ENCODE results near the gene PCBP3. TPM values are rescaled to one million over a fixed set of nuclear protein-coding genes. Genes with fewer than 3 reads are reported as not detected.

The PCBP3 gene
- total and polyA plus RNA-seq, 10 of the 15 experiments (the other 5 are each of a cell fraction or from before 2014, with no cell fraction given): 0.09 to 1.3 (median 0.46) TPM; not detected in 3

DNA sequence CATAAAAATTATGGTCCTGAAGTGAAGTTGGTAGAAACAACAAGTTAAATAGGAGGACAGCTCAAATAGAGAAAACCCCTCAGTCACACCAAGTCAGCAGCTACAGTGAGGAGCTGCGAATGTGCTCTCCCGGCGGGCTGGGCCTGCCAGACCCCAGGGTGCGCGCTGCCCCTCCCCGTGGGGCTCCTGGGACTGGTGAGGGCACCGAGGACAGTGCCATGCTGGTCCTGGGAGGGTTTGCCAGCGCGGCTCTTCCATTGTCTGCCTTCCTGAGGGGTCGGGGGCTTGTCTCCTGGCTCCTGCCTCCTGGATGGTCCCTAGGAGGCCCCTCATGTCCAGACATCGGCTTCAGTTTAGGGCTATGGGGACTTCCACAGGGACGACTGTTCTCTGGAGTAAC, 121.8 kb downstream of the PCBP3 start:
- ATAC-seq: no peak
- DNase-seq (ENCODE audit: low read depth, low spot score): no peak
- in situ Hi-C loops (cut with MboI) (no loop called here), intact Hi-C loops (cut with micrococcal nuclease; ENCODE audit: unreplicated experiment) (no loop called here)
- no peak for FAIRE-seq
- BruUV-seq (replicated peaks): no TSS peak
- no peak overlapping the region for H3K4me2 ChIP-seq (ENCODE audit: control insufficient read depth, insufficient read depth)
- no peak overlapping the region for H3K4me3 ChIP-seq
- TF ChIP-seq FOS (IDR thresholded peaks at IDR 0.05; ENCODE audit: borderline replicate concordance, extremely low read depth, insufficient read length) (no peak), MEF2A (IDR thresholded peaks at IDR 0.05; ENCODE audit: insufficient read depth, low read depth, low read length) (no peak), TAF1 (IDR thresholded peaks at IDR 0.05; ENCODE audit: borderline replicate concordance, low read depth, low read length) (no peak), USF2 (IDR thresholded peaks at IDR 0.05; ENCODE audit: borderline replicate concordance, low read depth, low read length) (no peak), PBX3 (IDR thresholded peaks at IDR 0.05; ENCODE audit: insufficient replicate concordance, low read depth, low read length) (no peak)
- TF ChIP-seq, protein P1, sequence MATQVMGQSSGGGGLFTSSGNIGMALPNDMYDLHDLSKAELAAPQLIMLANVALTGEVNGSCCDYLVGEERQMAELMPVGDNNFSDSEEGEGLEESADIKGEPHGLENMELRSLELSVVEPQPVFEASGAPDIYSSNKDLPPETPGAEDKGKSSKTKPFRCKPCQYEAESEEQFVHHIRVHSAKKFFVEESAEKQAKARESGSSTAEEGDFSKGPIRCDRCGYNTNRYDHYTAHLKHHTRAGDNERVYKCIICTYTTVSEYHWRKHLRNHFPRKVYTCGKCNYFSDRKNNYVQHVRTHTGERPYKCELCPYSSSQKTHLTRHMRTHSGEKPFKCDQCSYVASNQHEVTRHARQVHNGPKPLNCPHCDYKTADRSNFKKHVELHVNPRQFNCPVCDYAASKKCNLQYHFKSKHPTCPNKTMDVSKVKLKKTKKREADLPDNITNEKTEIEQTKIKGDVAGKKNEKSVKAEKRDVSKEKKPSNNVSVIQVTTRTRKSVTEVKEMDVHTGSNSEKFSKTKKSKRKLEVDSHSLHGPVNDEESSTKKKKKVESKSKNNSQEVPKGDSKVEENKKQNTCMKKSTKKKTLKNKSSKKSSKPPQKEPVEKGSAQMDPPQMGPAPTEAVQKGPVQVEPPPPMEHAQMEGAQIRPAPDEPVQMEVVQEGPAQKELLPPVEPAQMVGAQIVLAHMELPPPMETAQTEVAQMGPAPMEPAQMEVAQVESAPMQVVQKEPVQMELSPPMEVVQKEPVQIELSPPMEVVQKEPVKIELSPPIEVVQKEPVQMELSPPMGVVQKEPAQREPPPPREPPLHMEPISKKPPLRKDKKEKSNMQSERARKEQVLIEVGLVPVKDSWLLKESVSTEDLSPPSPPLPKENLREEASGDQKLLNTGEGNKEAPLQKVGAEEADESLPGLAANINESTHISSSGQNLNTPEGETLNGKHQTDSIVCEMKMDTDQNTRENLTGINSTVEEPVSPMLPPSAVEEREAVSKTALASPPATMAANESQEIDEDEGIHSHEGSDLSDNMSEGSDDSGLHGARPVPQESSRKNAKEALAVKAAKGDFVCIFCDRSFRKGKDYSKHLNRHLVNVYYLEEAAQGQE (IDR thresholded peaks at IDR 0.05; ENCODE audit: low read depth, low read length): no peak
- POLR2A ChIA-PET: no interaction called here
- no peaks in the 10 kb centered on the region for H3K79me2 ChIP-seq (ENCODE audit: control insufficient read depth, insufficient read depth, low read length)
- H3K4me1 ChIP-seq (ENCODE audit: control insufficient read depth, insufficient read depth, low read length): no peaks in the 10 kb centered on the region
- H2AFZ ChIP-seq (ENCODE audit: control insufficient read depth, low read depth, low read length): no peak overlapping the region
- H3K9ac ChIP-seq (ENCODE audit: control insufficient read depth, insufficient read depth, low read length): no peak overlapping the region
- H4K20me1 ChIP-seq (ENCODE audit: control insufficient read depth, insufficient read depth): no peaks in the 10 kb centered on the region
- no peaks in the 10 kb centered on the region for H3K36me3 ChIP-seq (ENCODE audit: control insufficient read depth in 2 of 2, insufficient read depth in 2 of 2, low read length in 1 of 2)
- CTCF ChIA-PET: no interaction called here
- RAD21 ChIA-PET (ENCODE audit: unreplicated experiment): no interaction called here
- H3K27me3 ChIP-seq (replicated peaks in 1 of 2; ENCODE audit: control insufficient read depth in 2 of 2, insufficient read depth in 2 of 2, low read length in 1 of 2): no peaks in the 10 kb centered on the region
- H3K9me3 ChIP-seq (replicated peaks; ENCODE audit: control insufficient read depth, insufficient read depth, low read length): no peaks in the 10 kb centered on the region
- 78% methylated on average over 12 of the region's 12 CpGs for WGBS (ENCODE audit: insufficient coverage, insufficient replicate concordance, low lambda C conversion rate, missing lambda C conversion rate)
- SMC1A ChIA-PET (ENCODE audit: uncharacterized antibody, unreplicated experiment): no interaction called here
- H3K27ac ChIP-seq (ENCODE audit: control insufficient read depth, insufficient read depth): no peak overlapping the region

Data from GM12878 (cell line).